Measurements from ENCODE around the gene TMEM40.
"Not testable (repeated sequence)": the region's sequence is repeated elsewhere in the genome, so short reads cannot be mapped to it uniquely, and the experiment has no call there.

TMEM40 gene

GRCh38 chr3:12752102-12752501 is 7.0 kb downstream of the TMEM40 start:
- DNase-seq: no peak

GRCh38 chr3:12751571-12751970 is 7.5 kb downstream of the TMEM40 start:
- DNase-seq: no peak

- DNase-seq: no peak
Measured at GRCh38 chr3:12750658-12751071, 8.4 kb downstream of the TMEM40 start.

GRCh38 chr3:12750223-12750622 is 8.8 kb downstream of the TMEM40 start:
- no peak for DNase-seq

- no peak for DNase-seq
Measured at GRCh38 chr3:12748477-12748876, 10.6 kb downstream of the TMEM40 start.

GRCh38 chr3:12746419-12746818 is 12.6 kb downstream of the TMEM40 start:
- DNase-seq: no peak

- no peak for DNase-seq
Measured at GRCh38 chr3:12744326-12744725, 14.7 kb downstream of the TMEM40 start.

- DNase-seq: no peak
Measured at GRCh38 chr3:12743583-12743982, 15.5 kb downstream of the TMEM40 start.

GRCh38 chr3:12742330-12743107 is 16.5 kb downstream of the TMEM40 start:
- no peak for DNase-seq

- DNase-seq: no peak
Measured at GRCh38 chr3:12741209-12741608, 17.9 kb downstream of the TMEM40 start.

- DNase-seq: no peak
Measured at GRCh38 chr3:12737833-12738232, 21.2 kb downstream of the TMEM40 start.

- DNase-seq: no peak
Measured at GRCh38 chr3:12737319-12737718, 21.7 kb downstream of the TMEM40 start.

- no peak for DNase-seq
Measured at GRCh38 chr3:12734960-12735359, 24.1 kb downstream of the TMEM40 start.

GRCh38 chr3:12733566-12733965 is 25.5 kb downstream of the TMEM40 start:
- DNase-seq: no peak

GRCh38 chr3:12730506-12731242 is 28.4 kb downstream of the TMEM40 start:
- DNase-seq: no peak

- DNase-seq: no peak
Measured at GRCh38 chr3:12729051-12729651, 29.9 kb downstream of the TMEM40 start.

- DNase-seq: no peak
Measured at GRCh38 chr3:12727937-12728336, 31.1 kb downstream of the TMEM40 start.

- DNase-seq: no peak
Measured at GRCh38 chr3:12727481-12727880, 31.6 kb downstream of the TMEM40 start.

GRCh38 chr3:12725436-12725835 is 33.6 kb downstream of the TMEM40 start:
- DNase-seq: no peak

- no peak for DNase-seq
Measured at GRCh38 chr3:12724794-12725193, 34.3 kb downstream of the TMEM40 start.

- not testable (repeated sequence) for DNase-seq
Measured at GRCh38 chr3:12723362-12723761, 35.7 kb downstream of the TMEM40 start.

GRCh38 chr3:12722226-12722625 is 36.8 kb downstream of the TMEM40 start:
- no peak for DNase-seq
